ENCODE measurements around the gene SZT2. TPM values are rescaled to one million over a fixed set of nuclear protein-coding genes. Genes with fewer than 3 reads are reported as not detected.

The SZT2 gene
- total and polyA plus RNA-seq, 10 donors, result 9.4 to 115 (median 72.4) TPM

DNA sequence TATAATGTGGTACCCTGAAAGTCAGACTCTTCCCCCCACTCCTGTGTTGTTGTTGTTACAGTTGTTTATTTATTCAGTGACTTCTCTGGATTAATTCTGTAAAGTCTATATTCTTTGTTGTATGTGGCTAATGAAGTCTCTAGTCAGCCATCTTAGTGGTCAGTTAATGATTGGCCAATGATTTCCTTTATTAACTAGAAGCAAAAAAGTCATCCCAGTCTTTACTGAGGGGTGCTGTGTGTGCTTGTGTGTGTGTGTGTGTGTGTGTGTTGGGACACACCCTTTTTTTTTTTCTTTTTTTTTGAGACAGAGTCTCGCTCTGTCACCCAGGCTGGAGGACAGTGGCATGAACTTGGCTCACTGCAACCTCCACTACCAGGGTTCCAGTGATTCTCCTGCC lies 101.4 kb downstream of the SZT2 start:
- H3K36me3 ChIP-seq, result no peaks in the 10 kb centered on the region
- 74 to 100% (median 87%) methylated on average over 1 of the region's 1 CpG for WGBS, 5 donors
- peaks cover 0 to 63% (median 59%) of the 10 kb centered on the region in 8 donors for H3K9me3 ChIP-seq
- DNase-seq, result no peak
- intact Hi-C loops (cut with DNase I; ENCODE audit: low total_unique reads), result no loop called here
- TF ChIP-seq, protein P1, sequence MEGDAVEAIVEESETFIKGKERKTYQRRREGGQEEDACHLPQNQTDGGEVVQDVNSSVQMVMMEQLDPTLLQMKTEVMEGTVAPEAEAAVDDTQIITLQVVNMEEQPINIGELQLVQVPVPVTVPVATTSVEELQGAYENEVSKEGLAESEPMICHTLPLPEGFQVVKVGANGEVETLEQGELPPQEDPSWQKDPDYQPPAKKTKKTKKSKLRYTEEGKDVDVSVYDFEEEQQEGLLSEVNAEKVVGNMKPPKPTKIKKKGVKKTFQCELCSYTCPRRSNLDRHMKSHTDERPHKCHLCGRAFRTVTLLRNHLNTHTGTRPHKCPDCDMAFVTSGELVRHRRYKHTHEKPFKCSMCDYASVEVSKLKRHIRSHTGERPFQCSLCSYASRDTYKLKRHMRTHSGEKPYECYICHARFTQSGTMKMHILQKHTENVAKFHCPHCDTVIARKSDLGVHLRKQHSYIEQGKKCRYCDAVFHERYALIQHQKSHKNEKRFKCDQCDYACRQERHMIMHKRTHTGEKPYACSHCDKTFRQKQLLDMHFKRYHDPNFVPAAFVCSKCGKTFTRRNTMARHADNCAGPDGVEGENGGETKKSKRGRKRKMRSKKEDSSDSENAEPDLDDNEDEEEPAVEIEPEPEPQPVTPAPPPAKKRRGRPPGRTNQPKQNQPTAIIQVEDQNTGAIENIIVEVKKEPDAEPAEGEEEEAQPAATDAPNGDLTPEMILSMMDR (IDR thresholded peaks at IDR 0.05 in 8 of 11, conservative IDR thresholded peaks at IDR 0.05 in 3 of 11), result no peak
- TF ChIP-seq POLR2AphosphoS5 (IDR thresholded peaks at IDR 0.05) (no peak), POLR2A (IDR thresholded peaks at IDR 0.05) (no peak)
- no peak overlapping the region for H3K27ac ChIP-seq
- H3K27me3 ChIP-seq (replicated peaks in 1 of 7), result no peaks in the 10 kb centered on the region
- H3K4me3 ChIP-seq, result no peak overlapping the region
- peaks cover 0 to 4% (median 0%) of the 10 kb centered on the region in 6 donors for H3K4me1 ChIP-seq

DNA sequence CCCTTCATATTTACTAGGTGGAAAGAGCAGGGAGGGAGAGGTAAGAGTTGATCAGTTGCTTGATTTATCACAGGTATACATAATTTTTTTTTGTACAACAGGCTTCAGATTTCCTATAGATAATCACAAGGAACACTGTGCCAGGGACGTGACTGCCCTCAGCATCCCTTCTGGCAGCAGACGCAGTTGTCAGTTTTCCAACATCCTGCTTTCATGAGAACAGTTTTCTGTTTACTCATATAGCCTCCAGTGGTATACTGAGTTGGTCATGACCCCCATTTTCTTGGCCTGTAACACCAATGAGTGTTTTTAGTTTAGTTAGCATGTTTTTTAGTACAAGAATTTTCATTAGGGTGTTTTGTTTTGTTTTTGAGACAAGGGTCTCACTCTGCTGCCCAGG lies 103.1 kb downstream of the SZT2 start:
- Histone ChIP-seq H3K4me3 (no peak overlapping the region), H3K4me1 (peaks cover 0 to 4% (median 0%) of the 10 kb centered on the region in 6 donors), H3K9me3 (peaks cover 0 to 48% (median 45%) of the 10 kb centered on the region in 8 donors), H3K27ac (peak overlapping the region in 6 of 8 donors; percentile 11 to 55 (median 37)), H3K27me3 (replicated peaks in 1 of 7) (no peaks in the 10 kb centered on the region), H3K36me3 (no peaks in the 10 kb centered on the region)
- TF ChIP-seq POLR2A (IDR thresholded peaks at IDR 0.05) (no peak), POLR2AphosphoS5 (IDR thresholded peaks at IDR 0.05) (peak in 1 of 3 donors; percentile 18)
- DNase-seq, result no peak
- intact Hi-C loops (cut with DNase I; ENCODE audit: low total_unique reads), result no loop called here
- 41 to 87% (median 59%) methylated on average over 2 of the region's 2 CpGs for WGBS, 5 donors

DNA sequence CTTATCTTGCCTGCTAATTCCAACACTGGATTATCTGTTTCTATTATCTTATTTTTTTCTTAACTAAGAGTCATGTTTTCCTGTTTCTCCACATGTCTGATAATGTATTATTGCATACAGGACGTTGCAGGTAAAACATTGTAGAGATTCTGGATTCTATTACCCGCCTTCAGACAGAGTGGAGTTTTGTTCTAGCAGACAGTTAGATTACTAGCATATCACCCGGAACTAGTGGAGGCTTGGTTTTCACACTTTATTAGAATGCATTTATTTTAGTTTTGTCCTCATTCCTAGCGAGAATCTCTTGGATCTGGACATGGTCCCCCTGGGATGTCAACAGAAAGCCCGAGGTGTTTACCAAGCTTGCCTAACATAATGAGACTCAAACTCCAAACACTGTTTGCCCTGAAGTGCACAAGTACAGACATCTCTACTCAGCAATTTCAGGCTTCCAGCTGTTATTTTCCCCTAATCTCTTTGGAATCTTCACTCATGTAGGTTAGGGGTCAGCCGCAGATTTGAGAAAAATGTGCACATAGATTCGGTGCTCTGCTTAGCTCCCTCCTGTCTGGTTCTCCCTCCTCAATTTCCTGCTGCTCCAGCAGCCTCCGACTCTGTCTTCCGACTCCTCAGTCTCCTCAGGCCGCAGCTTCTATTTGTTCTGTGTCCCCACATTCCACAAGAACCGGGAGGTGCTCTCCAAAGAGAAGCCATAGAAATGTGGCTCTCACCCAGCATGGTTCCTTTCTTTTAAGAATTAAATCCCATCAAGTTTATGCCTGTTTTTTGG lies 104.2 kb downstream of the SZT2 start:
- no peak for TF ChIP-seq POLR2A (IDR thresholded peaks at IDR 0.05)
- no peak for TF ChIP-seq POLR2AphosphoS5 (IDR thresholded peaks at IDR 0.05)
- TF ChIP-seq, protein P1 (IDR thresholded peaks at IDR 0.05 in 8 of 11, conservative IDR thresholded peaks at IDR 0.05 in 3 of 11), result no peak
- WGBS, 5 donors, result 63 to 73% (median 70%) methylated on average over 11 of the region's 11 CpGs
- Histone ChIP-seq H3K9me3 (peaks cover 0 to 38% (median 34%) of the 10 kb centered on the region in 8 donors), H3K4me1 (peaks cover 0 to 4% (median 0%) of the 10 kb centered on the region in 6 donors), H3K4me3 (no peak overlapping the region), H3K27me3 (replicated peaks in 1 of 7) (no peaks in the 10 kb centered on the region), H3K27ac (no peak overlapping the region), H3K36me3 (no peaks in the 10 kb centered on the region)
- intact Hi-C loops (cut with DNase I; ENCODE audit: low total_unique reads), result no loop called here
- no peak for DNase-seq

DNA sequence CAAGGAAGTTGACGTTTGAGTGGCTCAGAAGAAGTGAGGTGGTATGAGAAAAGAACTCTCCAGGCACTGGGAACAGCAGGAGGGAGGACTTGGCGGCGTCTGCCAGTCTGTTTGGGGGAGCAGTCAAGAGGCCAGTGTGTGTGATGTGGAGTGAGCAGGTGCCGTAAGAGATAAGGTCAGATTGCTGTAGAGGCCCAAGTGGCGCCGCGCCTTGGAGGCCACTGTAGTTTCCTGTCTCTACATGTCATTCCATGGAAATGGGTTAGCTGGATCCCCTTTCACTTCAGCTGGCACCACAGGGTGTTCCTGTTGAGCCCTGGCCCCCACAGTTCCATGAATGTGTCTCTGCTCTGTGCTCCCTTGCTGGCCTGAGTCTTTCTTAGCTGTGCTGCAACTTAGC lies 105.5 kb downstream of the SZT2 start:
- Histone ChIP-seq H3K9me3 (peaks cover 0 to 24% (median 21%) of the 10 kb centered on the region in 8 donors), H3K27me3 (replicated peaks in 1 of 7) (no peaks in the 10 kb centered on the region), H3K36me3 (no peaks in the 10 kb centered on the region), H3K4me3 (no peak overlapping the region), H3K27ac (no peak overlapping the region), H3K4me1 (peaks cover 0 to 4% (median 0%) of the 10 kb centered on the region in 6 donors)
- no peak for DNase-seq
- TF ChIP-seq POLR2AphosphoS5 (IDR thresholded peaks at IDR 0.05) (no peak), POLR2A (IDR thresholded peaks at IDR 0.05) (no peak)
- TF ChIP-seq, protein P1 (IDR thresholded peaks at IDR 0.05 in 8 of 11, conservative IDR thresholded peaks at IDR 0.05 in 3 of 11), result no peak
- 83 to 92% (median 91%) methylated on average over 7 of the region's 7 CpGs for WGBS, 5 donors
- intact Hi-C loops (cut with DNase I; ENCODE audit: low total_unique reads), result no loop called here

All from spleen (tissue), 11 donors.